CD4-positive, alpha-beta T cell treated with Interleukin-1 beta for 1 hour (primary cell): ENCODE results near the gene TM9SF2.

Experiments
- DNase-seq, 2 donors: peaks; one replicate each; pipeline ENCODE4 v3.0.0-alpha.2; 2020 to 2022

The TM9SF2 gene

GRCh38 chr13:99496184-99497142 is 4.8 kb upstream of the TM9SF2 start:
- peak; percentile 79 to 89 for DNase-seq

- peak; percentile 98 to 99 for DNase-seq
Observed at GRCh38 chr13:99498171-99499161, 2.8 kb upstream of the TM9SF2 start.

- DNase-seq: no peak
Observed at GRCh38 chr13:99500839-99501183, 461 bp upstream of the TM9SF2 start.

- peak; percentile 11 to 19 for DNase-seq
Observed at GRCh38 chr13:99501848-99502301, 603 bp downstream of the TM9SF2 start.

DNA sequence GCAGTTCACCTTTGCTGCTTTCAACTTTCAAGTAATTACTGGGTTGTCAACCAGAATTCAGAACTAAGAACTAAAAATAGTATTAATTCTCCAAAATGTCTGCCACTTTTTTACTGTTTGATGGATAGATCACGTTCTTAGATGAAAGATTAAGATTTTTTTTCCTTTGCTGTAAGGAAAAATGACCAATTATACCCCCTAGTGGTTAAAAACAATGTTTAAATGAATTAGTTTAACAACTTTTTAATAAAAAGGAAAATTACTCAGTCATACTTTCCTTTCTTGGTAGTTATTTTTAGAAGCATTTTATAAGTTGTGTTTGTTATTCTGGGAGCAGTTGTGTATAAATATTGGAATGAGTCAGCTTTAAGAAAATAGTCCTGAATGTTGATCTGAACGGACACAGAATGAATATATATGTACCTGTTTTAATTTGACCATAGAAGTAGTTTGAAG is 4.6 kb downstream of the TM9SF2 start:
- DNase-seq: peak in 1 of 2 donors; percentile 29

DNA sequence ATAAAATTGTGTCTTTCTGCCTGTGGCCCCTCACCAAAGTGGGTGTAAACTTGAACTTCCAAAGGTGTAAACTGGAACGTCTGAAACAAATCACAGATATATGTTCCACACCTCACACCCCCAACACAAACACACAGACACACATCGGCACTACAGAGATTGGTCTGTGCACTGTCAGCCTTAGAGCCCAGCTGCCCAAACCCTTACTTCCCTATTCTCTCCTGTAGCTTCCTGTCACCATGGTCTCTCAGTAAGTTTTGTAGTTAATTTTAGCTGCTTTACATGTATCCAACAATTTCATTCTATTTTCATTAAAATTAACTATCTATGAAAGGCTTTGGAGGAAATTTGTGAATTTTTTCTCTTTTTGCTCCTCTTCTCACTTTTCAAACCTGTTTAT is 5.4 kb downstream of the TM9SF2 start:
- peak in 1 of 2 donors; percentile 41 for DNase-seq

GRCh38 chr13:99507054-99507453 is 5.8 kb downstream of the TM9SF2 start:
- no peak for DNase-seq

DNA sequence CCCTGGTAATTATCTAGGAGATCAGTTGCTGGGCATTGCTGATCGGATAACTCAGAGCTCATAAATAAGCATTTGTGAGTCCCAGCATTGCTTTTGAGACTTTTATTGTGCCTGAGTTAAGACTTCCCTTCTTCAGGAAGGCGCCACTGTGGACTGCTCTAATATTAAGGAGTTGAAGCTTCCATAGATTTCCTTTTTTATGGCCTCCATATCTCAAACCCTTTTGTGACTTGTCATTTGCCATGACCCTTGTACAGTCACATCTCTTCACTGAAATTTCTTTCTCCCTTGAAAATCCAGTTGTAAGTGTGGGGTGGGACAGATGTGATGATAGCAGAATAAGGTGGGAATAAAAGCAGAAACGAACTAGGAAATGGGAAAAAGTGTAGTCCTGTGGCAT is 6.3 kb downstream of the TM9SF2 start:
- no peak for DNase-seq

GRCh38 chr13:99507986-99508385 is 6.7 kb downstream of the TM9SF2 start:
- DNase-seq: no peak

DNA sequence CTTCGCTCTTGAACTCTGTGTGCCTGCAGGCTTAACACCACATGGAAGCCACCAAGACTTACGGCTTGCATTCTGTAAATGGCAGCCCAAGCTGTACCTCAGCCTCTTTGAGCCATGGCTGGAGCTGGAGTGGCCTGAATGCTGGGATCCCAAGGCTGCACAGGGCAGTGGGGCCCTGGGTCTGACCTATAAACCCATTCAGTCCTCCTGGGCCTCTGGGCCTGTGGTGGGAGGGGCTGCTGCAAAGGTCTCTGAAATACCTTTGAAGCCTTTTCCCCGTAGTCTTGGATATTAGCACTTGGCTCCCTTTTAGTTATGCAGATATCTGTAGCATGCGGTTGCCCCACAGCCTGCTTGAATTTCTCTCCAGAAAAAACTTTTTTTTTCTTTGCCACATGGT is 8.2 kb downstream of the TM9SF2 start:
- DNase-seq: no peak

DNA sequence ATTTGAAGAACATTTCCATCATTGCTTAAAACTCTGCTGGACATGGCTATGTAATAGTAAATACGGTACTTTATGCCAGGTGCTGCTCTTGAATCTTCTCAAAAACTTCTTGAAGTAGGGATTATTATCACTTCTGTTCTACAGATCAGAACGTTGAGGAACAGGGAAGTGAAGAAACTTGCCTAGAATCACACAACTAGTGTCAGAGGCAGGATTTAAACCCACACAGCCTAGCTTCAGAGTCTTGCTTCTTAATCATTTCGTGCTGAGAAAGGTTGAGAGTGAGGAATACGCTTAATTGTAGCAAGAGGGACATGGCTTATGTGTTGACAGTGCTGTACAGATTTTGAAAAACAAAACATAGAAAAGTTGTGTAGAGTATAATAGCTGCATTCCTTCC is 13.5 kb downstream of the TM9SF2 start:
- DNase-seq: no peak

DNA sequence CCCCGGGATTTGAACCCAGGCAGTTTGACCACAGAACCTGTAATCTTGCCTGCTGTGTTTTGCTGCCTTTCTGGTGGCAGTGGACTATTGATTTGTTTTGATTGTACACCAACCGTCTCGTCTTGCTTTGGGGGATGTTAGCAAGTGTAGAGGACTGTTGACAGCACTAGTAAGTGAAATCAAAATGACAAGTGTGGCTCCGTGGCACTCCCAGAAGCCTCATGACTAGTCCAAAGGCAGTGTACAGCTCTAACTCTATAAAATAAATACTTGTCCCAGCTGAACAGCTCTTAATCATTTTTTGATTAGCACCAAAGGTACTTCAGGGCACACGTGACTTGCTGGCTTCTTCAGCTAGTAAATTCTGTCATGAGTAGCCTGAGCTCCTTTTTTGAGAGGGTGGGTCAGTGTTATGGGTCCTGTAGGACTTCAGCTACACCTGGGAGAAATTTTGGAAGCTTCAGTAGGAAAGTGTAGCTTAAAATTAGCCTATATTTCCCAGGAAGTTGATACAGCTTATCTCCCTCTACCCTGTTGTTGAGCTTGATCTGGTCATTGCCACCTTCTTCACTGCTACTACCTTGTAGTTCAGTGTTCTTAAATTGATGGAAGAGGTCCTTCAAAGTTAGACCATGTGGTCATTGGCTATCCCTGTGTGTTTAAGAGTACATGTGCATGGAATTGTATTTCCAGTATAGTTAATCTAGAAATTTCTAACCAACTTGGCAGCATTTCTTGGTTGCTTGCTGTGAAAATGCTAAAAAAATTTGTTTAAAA is 15.1 kb downstream of the TM9SF2 start:
- no peak for DNase-seq

GRCh38 chr13:99517577-99517976 is 16.3 kb downstream of the TM9SF2 start:
- DNase-seq: no peak

DNA sequence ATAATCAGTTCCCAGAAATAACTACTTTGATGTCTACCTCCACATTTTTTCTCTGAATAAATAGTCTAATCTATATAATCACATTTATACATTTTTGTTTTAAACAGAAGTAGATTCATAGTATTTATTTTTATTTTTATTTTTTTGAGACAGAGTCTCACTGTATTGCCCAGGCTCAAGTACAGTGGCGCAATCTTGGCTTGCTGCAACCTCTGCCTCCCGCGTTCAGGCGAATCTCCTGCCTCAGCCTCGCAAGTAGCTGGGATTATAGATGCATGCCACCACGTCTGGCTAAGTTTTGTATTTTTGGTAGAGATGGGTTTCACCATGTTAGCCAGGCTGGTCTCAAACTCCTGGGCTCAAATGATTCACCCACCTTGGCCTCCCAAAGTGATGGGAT is 16.7 kb downstream of the TM9SF2 start:
- DNase-seq: no peak

- DNase-seq: no peak
Observed at GRCh38 chr13:99522298-99522697, 21.0 kb downstream of the TM9SF2 start.

- no peak for DNase-seq
Observed at GRCh38 chr13:99523838-99524237, 22.6 kb downstream of the TM9SF2 start.

DNA sequence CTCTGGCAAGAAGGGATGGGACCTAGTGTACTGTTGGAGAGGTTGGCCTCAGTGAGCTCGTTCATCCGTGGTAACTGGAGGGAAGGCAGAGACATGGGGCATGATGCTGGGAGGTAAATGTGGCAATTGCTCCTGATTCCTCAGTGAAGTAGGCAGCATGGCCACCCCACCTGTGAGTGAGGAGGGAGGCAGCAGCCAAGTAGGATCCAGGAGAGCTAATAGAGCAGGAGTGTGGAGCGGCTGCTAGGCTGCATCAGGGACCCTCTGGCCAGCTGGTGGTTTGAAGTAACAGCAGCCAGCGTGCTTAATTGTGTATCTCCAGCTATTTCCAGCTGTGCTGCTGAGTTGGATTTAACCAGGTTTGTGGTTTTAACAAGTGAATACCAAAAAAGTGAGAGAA is 24.7 kb downstream of the TM9SF2 start:
- DNase-seq: no peak

DNA sequence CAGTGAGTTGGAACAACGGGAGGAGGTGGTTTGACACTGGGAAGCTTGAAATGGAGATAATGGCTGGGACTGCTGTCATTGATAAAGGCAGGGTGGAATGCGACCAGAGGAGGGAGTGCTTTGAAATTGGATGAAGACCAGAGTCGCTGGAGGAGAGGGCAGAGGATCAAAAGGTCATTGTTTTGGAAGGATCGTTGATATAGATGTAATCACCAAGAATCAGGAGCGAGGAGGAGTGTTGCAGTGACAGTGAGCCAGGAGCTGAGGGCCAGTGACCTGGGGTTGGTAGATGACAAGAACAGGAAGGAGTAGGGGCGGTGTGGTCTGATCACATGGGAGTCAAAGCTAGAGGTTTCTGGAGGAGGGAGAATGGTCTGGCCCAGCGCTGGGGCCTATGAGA is 25.3 kb downstream of the TM9SF2 start:
- DNase-seq: no peak

- peak in 1 of 2 donors; percentile 28 for DNase-seq
Observed at GRCh38 chr13:99527301-99527700, 26.0 kb downstream of the TM9SF2 start.

DNA sequence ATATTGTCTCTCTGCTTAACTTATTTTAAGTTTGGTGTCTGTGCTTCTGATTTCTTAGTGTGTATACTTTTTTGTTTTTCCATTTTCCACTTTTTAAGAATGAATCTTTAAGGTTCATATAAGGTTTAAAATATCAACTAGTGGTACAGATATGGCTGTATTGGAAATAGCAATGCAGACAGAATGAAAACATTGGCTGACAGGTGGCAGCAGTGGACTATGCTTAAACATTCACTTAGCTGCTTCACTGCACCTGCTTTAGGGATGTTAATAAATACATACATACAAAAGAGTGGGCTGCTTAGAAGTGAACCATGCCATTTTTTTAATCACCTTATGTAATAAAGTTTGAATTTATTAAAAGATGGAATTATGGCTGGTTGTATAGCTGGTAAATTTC is 27.3 kb downstream of the TM9SF2 start:
- DNase-seq: peak; percentile 26 to 54

- no peak for DNase-seq
Observed at GRCh38 chr13:99536023-99536422, 34.8 kb downstream of the TM9SF2 start.

GRCh38 chr13:99540530-99540929 is 39.3 kb downstream of the TM9SF2 start:
- DNase-seq: no peak
